GM19395 (cell line): Measurements from ENCODE around the gene SDS.

Source experiments
- ATAC-seq: cut with Tn5 transposase; IDR thresholded peaks from one replicate; pipeline ENCODE4 v1.9.1; 2021; ENCODE audit warnings: mild to moderate bottlenecking, moderate library complexity; ENCODE audit not compliant: unreplicated experiment

Gene SDS

DNA sequence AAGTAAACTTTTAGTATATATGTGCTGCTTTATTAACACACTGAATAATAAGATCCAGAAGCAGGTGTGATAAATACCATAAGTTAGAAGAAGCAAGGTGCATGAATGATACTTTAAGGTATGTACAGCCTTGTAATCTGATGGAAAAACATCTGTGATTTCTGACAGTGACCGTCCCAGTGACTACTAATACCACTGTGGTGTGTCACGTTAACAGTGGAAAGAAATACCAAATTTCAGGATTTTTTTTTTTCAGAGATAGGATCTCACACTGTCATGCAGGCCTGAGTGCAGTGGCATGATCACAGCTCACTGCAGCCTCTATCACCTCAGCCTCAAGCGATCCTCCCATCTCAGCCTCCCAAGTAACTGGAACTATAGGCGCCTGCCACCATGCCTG lies 21.5 kb downstream of the SDS start:
- ATAC-seq: no peak

DNA sequence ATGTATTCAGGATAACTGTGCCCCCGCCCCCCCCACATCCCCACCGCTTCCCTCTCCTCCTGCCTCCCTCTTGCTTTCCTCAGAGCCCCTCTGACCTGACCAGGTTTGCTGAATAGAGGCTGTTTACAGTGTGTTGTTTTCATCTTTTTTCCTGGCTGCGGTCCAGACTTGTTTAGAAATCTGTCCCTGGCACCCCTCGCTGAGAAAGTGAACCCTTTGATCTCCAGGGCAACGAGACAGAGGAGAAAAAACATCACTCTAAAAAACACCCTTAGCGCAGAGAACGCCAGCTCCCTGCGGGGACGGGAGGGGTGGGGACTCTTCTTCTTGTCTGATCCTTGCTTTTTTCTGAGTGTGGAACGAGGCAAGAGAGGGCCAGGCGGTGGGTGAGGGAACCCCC lies 22.5 kb downstream of the SDS start:
- ATAC-seq: no peak

- ATAC-seq: no peak
These were observed 25.4 kb downstream of the SDS start for GRCh38 chr12:113378291-113378690.

DNA sequence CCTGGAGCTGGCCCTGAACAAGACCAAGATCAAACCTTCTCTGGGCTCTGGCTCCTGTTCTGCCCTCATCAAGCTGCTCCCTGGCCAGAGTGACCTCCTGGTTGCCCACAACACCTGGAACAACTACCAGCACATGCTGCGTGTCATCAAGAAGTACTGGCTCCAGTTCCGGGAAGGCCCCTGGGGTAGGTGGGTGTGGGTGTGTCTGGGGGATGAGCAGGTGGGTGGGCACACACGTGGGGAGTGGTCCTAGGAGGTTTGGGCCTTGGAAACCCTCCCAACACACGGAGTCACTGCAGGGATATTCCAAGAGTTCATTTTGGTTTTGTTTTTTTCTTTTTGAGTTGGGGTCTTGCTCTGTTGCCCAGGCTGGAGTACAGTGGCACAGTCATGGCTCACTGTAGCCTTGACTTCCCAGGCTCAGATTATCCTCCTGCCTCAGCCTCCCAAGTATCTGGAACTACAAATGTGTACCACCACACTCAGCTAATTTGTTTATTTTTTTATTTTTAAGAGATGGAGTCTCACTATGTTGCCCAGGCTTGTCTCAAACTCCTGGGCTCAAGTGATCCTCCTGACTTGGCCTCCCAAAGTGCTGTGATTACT lies 28.8 kb downstream of the SDS start:
- no peak for ATAC-seq

GRCh38 chr12:113373969-113374368 lies 29.7 kb downstream of the SDS start:
- no peak for ATAC-seq

DNA sequence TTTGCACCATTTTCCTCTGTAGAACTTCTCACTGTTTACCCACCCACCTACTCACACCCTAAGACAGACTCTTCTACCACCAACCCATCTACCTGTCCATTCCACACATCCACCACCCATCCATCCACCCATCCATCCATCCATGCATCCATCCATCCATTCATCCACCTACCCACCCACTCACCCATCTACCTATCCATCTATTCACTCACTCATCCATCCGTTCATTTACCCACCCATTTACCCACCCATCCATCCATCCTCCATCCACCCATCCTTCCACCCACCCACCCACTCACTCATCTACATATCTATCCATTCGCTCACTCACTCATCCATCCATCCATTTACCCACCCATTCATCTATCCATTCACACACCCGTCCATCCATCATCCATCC lies 30.2 kb downstream of the SDS start:
- ATAC-seq: no peak

DNA sequence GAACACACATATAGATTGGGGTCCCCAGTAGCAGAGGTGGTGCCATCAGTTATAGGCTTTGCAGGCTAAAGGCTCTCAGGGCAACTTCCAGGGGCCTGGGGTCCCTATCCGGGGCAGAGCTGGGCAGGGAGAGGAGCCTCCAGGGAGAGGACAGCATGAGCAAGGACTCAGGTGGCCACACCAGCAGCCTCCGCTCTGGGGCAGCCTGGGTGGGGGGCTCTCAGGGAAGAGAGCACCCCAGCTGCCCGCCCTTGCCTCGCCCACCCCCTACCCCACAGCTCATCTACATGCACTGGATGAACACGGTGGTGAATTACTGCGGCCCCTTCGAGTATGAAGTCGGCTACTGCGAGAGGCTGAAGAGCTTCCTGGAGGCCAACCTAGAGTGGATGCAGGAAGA lies 31.3 kb downstream of the SDS start:
- no peak for ATAC-seq

- ATAC-seq: no peak
These were observed 31.9 kb downstream of the SDS start for GRCh38 chr12:113371808-113372207.

DNA sequence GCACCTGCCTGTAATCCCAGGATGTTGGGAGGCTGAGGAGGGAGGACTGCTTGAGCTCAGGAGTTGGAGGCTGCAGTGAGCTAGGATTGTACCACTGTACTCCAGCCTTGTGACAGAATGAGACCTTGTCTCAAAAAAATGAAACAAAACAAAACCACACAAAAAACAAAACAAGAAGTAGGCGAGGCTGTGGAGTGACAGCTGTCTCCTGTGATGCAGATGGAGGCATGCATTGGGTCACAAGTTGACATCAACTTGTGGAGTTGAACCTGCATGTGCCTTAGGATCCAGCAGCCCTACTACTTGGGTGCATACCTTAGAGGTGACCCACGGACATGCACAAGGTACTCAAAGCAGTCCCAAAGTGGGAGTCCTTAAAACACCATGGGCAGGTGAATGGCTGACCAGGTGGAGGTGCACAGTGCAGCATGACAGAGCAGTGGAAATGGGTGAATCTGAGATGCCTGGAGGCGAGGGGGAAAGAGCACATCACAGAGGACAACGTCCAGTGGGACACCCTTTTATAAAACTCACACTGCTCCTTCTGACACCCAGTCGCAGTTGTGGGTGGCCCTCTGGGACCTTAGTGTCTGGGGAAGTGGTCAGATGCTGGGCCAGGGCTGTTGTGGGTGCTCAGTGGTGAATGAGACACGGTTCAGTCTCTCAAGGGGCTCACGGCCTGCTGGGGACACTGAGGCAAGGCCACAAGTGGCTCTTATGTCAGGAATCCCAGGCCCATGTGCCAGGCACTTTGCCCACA lies 32.6 kb downstream of the SDS start:
- no peak for ATAC-seq

- no peak for ATAC-seq
These were observed 34.2 kb downstream of the SDS start for GRCh38 chr12:113369391-113369985.

- no peak for ATAC-seq
These were observed 35.4 kb downstream of the SDS start for GRCh38 chr12:113368331-113368730.

DNA sequence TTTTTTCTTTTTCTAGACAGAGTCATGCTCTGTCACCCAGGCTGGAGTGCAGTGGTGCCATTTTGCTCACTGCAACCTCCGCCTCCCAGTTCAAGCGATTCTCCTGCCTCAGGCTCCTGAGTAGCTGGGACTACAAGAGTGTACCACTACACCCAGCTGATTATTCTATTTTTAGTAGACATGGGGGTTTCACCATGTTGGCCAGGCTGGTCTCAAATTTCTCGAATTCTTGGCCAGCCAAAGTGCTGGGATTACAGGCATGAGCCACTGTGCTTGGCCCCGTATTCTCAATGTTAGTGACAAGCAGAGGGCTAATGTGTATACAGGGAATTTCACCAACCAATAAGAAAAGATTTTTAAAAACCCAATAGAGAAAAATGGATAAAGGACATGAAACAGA lies 36.9 kb downstream of the SDS start:
- ATAC-seq: no peak

- no peak for ATAC-seq
These were observed 37.9 kb downstream of the SDS start for GRCh38 chr12:113365639-113366395.

DNA sequence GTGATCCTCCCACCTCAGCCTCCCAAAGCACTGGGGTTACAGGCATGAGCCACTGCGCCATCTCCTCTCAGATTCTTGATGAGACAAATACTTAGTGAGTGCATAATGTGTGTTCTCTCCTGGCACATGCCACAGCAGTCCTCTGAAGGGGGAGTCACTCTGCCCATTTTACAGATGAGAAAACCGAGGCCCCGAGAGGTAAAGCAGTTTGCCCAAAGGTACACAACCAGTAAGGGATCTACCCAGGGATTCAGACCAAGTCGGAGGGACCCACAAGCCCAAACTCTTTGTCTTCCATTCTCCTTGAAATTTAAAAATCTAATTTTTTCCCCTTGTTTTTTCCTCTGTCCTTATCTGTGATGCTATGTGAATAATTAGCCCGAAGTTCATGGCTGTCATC lies 39.0 kb downstream of the SDS start:
- ATAC-seq: no peak

- ATAC-seq: no peak
These were observed 41.9 kb downstream of the SDS start for GRCh38 chr12:113361574-113362370.

DNA sequence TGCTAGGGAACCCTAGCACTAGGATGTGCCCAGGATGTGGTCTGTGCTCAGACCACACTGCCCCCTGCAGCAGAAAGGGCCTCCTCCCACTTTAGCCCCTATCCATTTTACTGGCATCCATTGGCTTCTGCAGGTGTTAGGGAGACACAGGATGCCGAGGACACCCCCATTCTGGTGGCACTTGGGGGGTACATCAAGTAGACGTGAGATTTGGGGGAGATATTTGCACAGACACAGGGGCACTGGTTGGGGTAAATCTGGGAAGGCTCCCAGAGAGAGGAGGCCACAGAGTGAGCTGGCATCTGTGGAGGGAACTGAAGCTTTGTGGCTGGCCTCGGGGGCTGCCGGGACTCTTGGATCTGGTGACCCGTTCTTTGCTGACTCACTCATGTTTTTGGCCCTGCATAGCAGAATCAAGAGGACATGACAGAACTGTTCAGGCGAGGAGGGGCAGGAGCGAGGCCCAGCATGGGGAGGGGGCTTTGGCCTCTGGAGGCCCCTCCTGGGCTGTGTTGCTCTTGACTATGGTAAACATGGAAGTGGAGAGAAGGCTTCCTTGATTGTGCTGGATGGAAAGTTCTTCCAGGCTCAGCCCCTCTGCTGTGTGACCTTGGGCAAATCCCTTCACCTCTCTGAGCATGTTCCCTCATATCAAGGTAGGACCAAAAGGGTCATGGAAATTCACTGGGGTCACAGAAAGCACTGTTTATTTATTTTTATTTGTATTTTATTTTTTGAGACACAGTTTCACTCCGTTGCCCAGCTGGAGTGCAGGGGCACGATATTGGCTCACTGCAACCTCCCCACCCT lies 43.5 kb downstream of the SDS start:
- ATAC-seq: no peak

- ATAC-seq: no peak
These were observed 44.4 kb downstream of the SDS start for GRCh38 chr12:113359133-113359938.

DNA sequence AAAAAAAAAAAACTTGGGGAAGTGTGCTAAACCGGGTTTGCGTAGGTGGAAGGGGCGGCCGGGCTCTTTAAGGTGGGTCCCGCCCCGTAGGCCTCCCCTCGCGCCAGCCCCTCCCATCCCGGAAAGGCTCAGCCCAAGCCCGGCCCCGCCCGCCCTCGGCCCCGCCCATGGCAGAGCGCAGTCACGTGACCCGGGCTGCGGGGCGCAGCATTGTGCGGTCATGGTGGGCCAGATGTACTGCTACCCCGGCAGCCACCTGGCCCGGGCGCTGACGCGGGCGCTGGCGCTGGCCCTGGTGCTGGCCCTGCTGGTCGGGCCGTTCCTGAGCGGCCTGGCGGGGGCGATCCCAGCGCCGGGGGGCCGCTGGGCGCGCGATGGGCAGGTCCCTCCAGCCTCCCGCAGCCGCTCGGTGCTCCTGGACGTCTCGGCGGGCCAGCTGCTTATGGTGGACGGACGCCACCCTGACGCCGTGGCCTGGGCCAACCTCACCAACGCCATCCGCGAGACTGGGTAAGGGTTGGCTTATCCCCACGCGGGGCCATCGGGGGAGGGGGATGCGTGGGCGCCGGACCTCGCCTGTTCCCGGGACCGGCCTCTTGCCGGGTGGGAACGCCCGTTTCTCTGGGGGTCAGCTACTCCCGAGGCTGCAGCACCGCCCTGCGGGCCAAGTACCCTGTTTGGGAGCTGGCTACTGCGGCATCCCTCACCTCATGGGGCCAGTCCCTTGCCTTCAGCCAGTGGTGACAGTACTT lies 45.1 kb downstream of the SDS start, which contains the start of gene PLBD2:
PLBD2 (plus strand) TSS at position 207 of the 752 bp plus-strand sequence; CDS start at position 221, 14 bp downstream.
- peak; percentile 88 for ATAC-seq
